OCI-LY3 (cell line): ENCODE data around the gene ITGAX.
"Not testable (repeated sequence)": the region's sequence is repeated elsewhere in the genome, so short reads cannot be mapped to it uniquely, and the experiment has no call there.

Source experiments
- H2AFZ ChIP-seq: fragments of 200-600, 300-600 bp; shearing (Covaris generic); 2 replicates; pipeline ENCODE4 v1.6.0; 2014; ENCODE audit warnings: antibody characterized with exemption, low read depth, low read length
- H3K27ac ChIP-seq: fragments of 200-600, 300-600 bp; sonication (generic); 2 replicates; pipeline ENCODE4 v1.5.1; 2014; ENCODE audit warnings: mild to moderate bottlenecking, low read length, moderate library complexity, mixed read lengths
- H3K27me3 ChIP-seq: fragments of 200-600, 300-600 bp; sonication (generic); 2 replicates; pipeline ENCODE4 v1.6.1; 2014; ENCODE audit warnings: low read depth, low read length, mixed read lengths
- H3K36me3 ChIP-seq: fragments of 200-600, 300-600 bp; sonication (generic); replicated peaks from 2 replicates; pipeline ENCODE3; 2014; ENCODE audit warnings: low read depth, low read length, mixed read lengths
- H3K4me1 ChIP-seq: fragments of 300-600, 200-600 bp; sonication (generic); 2 replicates; pipeline ENCODE4 v1.6.1; 2014; ENCODE audit warnings: low read length, mixed read lengths
- H3K4me2 ChIP-seq: fragments of 200-600, 300-600 bp; sonication (generic); 2 replicates; pipeline ENCODE4 v1.6.1; 2014; ENCODE audit warnings: low read length, mixed read lengths
- H3K4me3 ChIP-seq: fragments of 300-600, 200-600 bp; sonication (generic); 2 replicates; pipeline ENCODE4 v1.5.1; 2014; ENCODE audit warnings: antibody characterized with exemption, mild to moderate bottlenecking, low read length, moderate library complexity
- H3K79me2 ChIP-seq: fragments of 300-600, 200-600 bp; shearing (Covaris generic); 2 replicates; pipeline ENCODE4 v1.6.1; 2014; ENCODE audit warnings: mild to moderate bottlenecking, low read length, mixed read lengths
- H3K9ac ChIP-seq: fragments of 300-600, 200-600 bp; shearing (Covaris generic); 2 replicates; pipeline ENCODE4 v1.6.0; 2014; ENCODE audit warnings: mild to moderate bottlenecking, low read length, moderate library complexity
- H3K9me3 ChIP-seq: fragments of 200-600, 300-600 bp; shearing (Covaris generic); 2 replicates; pipeline ENCODE4 v1.6.1; 2014; ENCODE audit warnings: low read length, mixed read lengths; ENCODE audit not compliant: insufficient read depth
- H4K20me1 ChIP-seq: fragments of 200-600, 300-600 bp; sonication (generic); 2 replicates; pipeline ENCODE4 v1.6.1; 2016; ENCODE audit warnings: low read length, mixed read lengths; ENCODE audit not compliant: insufficient read depth
- CTCF ChIP-seq: fragments of 200-600, 300-600 bp; sonication (generic); IDR thresholded peaks from 2 replicates; pipeline ENCODE4 v1.5.1; 2014; ENCODE audit warnings: antibody characterized with exemption, low read length, low read depth
- EZH2phosphoT487 ChIP-seq: fragments of 200-600 bp; shearing (Covaris generic); IDR thresholded peaks from 2 replicates; pipeline ENCODE4 v1.6.1; 2018; ENCODE audit warnings: antibody characterized with exemption, mixed run types, low read depth

Gene ITGAX

GRCh38 chr16:31354394-31355291 is at the start of gene ITGAX:
TSS of gene ITGAX (plus strand) at chr16:31355176. CDS start at chr16:31355255, 79 bp downstream.
- peak within 1 kb of the TSS; percentile 97 for H3K4me2 ChIP-seq
- peak within 1 kb of the TSS; percentile 98 for H3K9ac ChIP-seq
- H4K20me1 ChIP-seq: no peaks in the 10 kb centered on the region
- peaks cover 11% of the 10 kb centered on the region for H3K36me3 ChIP-seq
- no peak for TF ChIP-seq CTCF
- no peak for TF ChIP-seq EZH2phosphoT487
- no peak within 1 kb of the TSS; the same call in 1 of the 2 replicates for H2AFZ ChIP-seq
- H3K79me2 ChIP-seq: peaks cover 24% of the 10 kb centered on the region
- H3K27me3 ChIP-seq: no peaks in the 10 kb centered on the region
- no peaks in the 10 kb centered on the region for H3K9me3 ChIP-seq
- H3K27ac ChIP-seq: peak within 1 kb of the TSS; percentile 93
- peaks cover 81% of the 10 kb centered on the region for H3K4me1 ChIP-seq
- peak within 1 kb of the TSS; percentile 93 for H3K4me3 ChIP-seq

GRCh38 chr16:31305219-31305618 is 49.8 kb upstream of the ITGAX start:
- no peak overlapping the region for H3K4me2 ChIP-seq
- H3K79me2 ChIP-seq: no peaks in the 10 kb centered on the region
- no peak overlapping the region for H3K27ac ChIP-seq
- no peak overlapping the region for H3K4me3 ChIP-seq
- H4K20me1 ChIP-seq: no peaks in the 10 kb centered on the region
- no peak overlapping the region for H2AFZ ChIP-seq
- no peaks in the 10 kb centered on the region for H3K36me3 ChIP-seq
- TF ChIP-seq CTCF (no peak), EZH2phosphoT487 (no peak)
- H3K4me1 ChIP-seq: peaks cover 9% of the 10 kb centered on the region
- no peaks in the 10 kb centered on the region for H3K27me3 ChIP-seq
- H3K9ac ChIP-seq: no peak overlapping the region
- no peaks in the 10 kb centered on the region for H3K9me3 ChIP-seq

GRCh38 chr16:31308381-31308780 is 46.6 kb upstream of the ITGAX start:
- not testable (repeated sequence) for H3K36me3 ChIP-seq, H3K9me3 ChIP-seq, H3K4me3 ChIP-seq, H4K20me1 ChIP-seq, H2AFZ ChIP-seq, H3K27me3 ChIP-seq, H3K27ac ChIP-seq, H3K9ac ChIP-seq, H3K4me1 ChIP-seq, H3K4me2 ChIP-seq, H3K79me2 ChIP-seq

GRCh38 chr16:31322500-31322899 is 32.5 kb upstream of the ITGAX start:
- no peak for TF ChIP-seq EZH2phosphoT487
- no peak for TF ChIP-seq CTCF
- H2AFZ ChIP-seq: no peak overlapping the region
- H3K4me1 ChIP-seq: no peaks in the 10 kb centered on the region
- no peak overlapping the region for H3K4me2 ChIP-seq
- H3K9me3 ChIP-seq: peaks cover 14% of the 10 kb centered on the region
- H3K4me3 ChIP-seq: no peak overlapping the region
- no peak overlapping the region for H3K27ac ChIP-seq
- H4K20me1 ChIP-seq: no peaks in the 10 kb centered on the region
- H3K9ac ChIP-seq: no peak overlapping the region
- no peaks in the 10 kb centered on the region for H3K27me3 ChIP-seq
- H3K79me2 ChIP-seq: no peaks in the 10 kb centered on the region
- peaks cover 13% of the 10 kb centered on the region for H3K36me3 ChIP-seq
